ENCODE results near the gene CDC42BPA. TPM values are rescaled to one million over a fixed set of nuclear protein-coding genes. Genes with fewer than 3 reads are reported as not detected.

CDC42BPA gene
- polyA plus RNA-seq, 2 of the 4 experiments (the other 2 are of a cell fraction), result 11.4 to 28.4 TPM

- H3K4me2 ChIP-seq, result no peak overlapping the region
- 84% methylated on average over 9 of the region's 9 CpGs for WGBS (ENCODE audit: missing lambda C conversion rate)
- no peak for DNase-seq (ENCODE audit: low read depth in 1 of 2, low spot score in 1 of 2)
- H3K9me3 ChIP-seq, result no peaks in the 10 kb centered on the region
- TF ChIP-seq KDM1A (IDR thresholded peaks at IDR 0.05; ENCODE audit: low read depth) (no peak), NPAS2 (CRISPR knock-in tag; IDR thresholded peaks at IDR 0.05; ENCODE audit: borderline replicate concordance) (no peak)
- ATAC-seq, result no peak
- ChIA-PET CTCF (no interaction called here), POLR2A (no interaction called here)
- no peak for FAIRE-seq
- H3K27ac ChIP-seq, result no peak overlapping the region
- H3K4me3 ChIP-seq, result no peak overlapping the region
- H3K4me1 ChIP-seq, result no peaks in the 10 kb centered on the region
Measured at GRCh38 chr1:227185291-227185690, 133.0 kb downstream of the CDC42BPA start.

- Histone ChIP-seq H3K4me3 (no peak overlapping the region), H3K4me2 (no peak overlapping the region), H3K4me1 (no peaks in the 10 kb centered on the region), H3K9me3 (no peaks in the 10 kb centered on the region), H3K27ac (no peak overlapping the region)
- TF ChIP-seq POLR2A (IDR thresholded peaks at IDR 0.05; ENCODE audit: low read length) (no peak), ZNF302 (CRISPR knock-in tag; IDR thresholded peaks at IDR 0.05) (no peak), RARB (CRISPR knock-in tag; IDR thresholded peaks at IDR 0.05) (no peak)
- ChIA-PET POLR2A (no interaction called here), CTCF (interaction anchor here (1.4 kb wide), 1 partner anchor 12 kb away, joined by 4 read pairs; no protein-coding TSS in a partner anchor)
- ATAC-seq (no peak), DNase-seq (ENCODE audit: low read depth in 1 of 2, low spot score in 1 of 2) (no peak), FAIRE-seq (no peak)
- WGBS (ENCODE audit: missing lambda C conversion rate), result 95% methylated on average over 3 of the region's 3 CpGs
Measured at GRCh38 chr1:227182012-227182411, 136.3 kb downstream of the CDC42BPA start.

DNA sequence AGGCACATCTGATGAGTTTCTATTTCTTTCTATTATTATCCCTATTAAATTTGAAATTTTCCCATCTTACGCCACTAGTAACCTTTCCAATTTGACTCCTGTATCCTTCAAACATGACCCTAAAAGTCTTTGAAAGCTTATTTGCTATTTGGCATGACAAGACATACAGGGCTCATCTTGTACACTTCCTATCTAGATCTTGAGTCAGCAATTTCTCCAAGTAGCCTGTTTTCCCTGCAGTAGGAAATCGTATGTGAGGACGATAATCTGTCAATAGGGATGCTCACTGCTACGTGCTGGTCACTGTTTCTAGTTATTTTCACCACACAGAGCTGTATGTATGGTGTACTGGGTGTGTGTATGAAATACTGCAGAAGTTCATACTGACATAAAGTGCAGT lies 142.7 kb downstream of the CDC42BPA start:
- H3K27ac ChIP-seq, result no peak overlapping the region
- POLR2A ChIA-PET, result no interaction called here
- no peaks in the 10 kb centered on the region for H3K9me3 ChIP-seq
- DNase-seq (ENCODE audit: low read depth in 1 of 2, low spot score in 1 of 2) (no peak), ATAC-seq (no peak), FAIRE-seq (no peak)
- TF ChIP-seq CEBPB (IDR thresholded peaks at IDR 0.05) (no peak), NFE2L2 (conservative IDR thresholded peaks at IDR 0.05; ENCODE audit: low read length) (no peak), MAFK (IDR thresholded peaks at IDR 0.05; ENCODE audit: partially characterized antibody) (peak; percentile 78), MAZ (IDR thresholded peaks at IDR 0.05; ENCODE audit: borderline replicate concordance, low read depth, low read length) (no peak)
- H3K4me2 ChIP-seq, result no peak overlapping the region
- no peak overlapping the region for H3K4me3 ChIP-seq
- 93% methylated on average over 4 of the region's 4 CpGs for WGBS (ENCODE audit: missing lambda C conversion rate)
- CTCF ChIA-PET, result interaction anchor here (0.9 kb wide), 1 partner anchor 32 kb away, joined by 3 read pairs; no protein-coding TSS in a partner anchor
- no peaks in the 10 kb centered on the region for H3K4me1 ChIP-seq

- no peak for ATAC-seq
- H3K9me3 ChIP-seq, result no peaks in the 10 kb centered on the region
- CTCF ChIA-PET, result no interaction called here
- 87% methylated on average over 2 of the region's 2 CpGs for WGBS (ENCODE audit: missing lambda C conversion rate)
- no peak overlapping the region for H3K4me2 ChIP-seq
- TF ChIP-seq MAZ (IDR thresholded peaks at IDR 0.05; ENCODE audit: borderline replicate concordance, low read depth, low read length) (no peak), TFCP2L1 (CRISPR knock-in tag; IDR thresholded peaks at IDR 0.05) (no peak), HMGXB4 (CRISPR knock-in tag; IDR thresholded peaks at IDR 0.05; ENCODE audit: borderline replicate concordance) (no peak), ZNF302 (CRISPR knock-in tag; IDR thresholded peaks at IDR 0.05) (no peak), RAD21 (conservative IDR thresholded peaks at IDR 0.05 in 1 of 2, IDR thresholded peaks at IDR 0.05 in 1 of 2) (no peak), POLR2AphosphoS2 (conservative IDR thresholded peaks at IDR 0.05; ENCODE audit: low read length) (no peak), FOSL2 (IDR thresholded peaks at IDR 0.05) (no peak), FOSL2 (CRISPR knock-in tag; IDR thresholded peaks at IDR 0.05) (no peak), CEBPB (IDR thresholded peaks at IDR 0.05) (no peak), HOXB5 (CRISPR knock-in tag; IDR thresholded peaks at IDR 0.05) (no peak), BHLHE40 (IDR thresholded peaks at IDR 0.05; ENCODE audit: low read depth, low read length) (no peak), KDM1A (IDR thresholded peaks at IDR 0.05; ENCODE audit: low read depth) (no peak), CHD4 (IDR thresholded peaks at IDR 0.05; ENCODE audit: borderline replicate concordance) (no peak), NFE2L2 (conservative IDR thresholded peaks at IDR 0.05; ENCODE audit: low read length) (no peak), CBX2 (IDR thresholded peaks at IDR 0.05; ENCODE audit: borderline replicate concordance, low read depth) (no peak)
- TF ChIP-seq, protein P1, sequence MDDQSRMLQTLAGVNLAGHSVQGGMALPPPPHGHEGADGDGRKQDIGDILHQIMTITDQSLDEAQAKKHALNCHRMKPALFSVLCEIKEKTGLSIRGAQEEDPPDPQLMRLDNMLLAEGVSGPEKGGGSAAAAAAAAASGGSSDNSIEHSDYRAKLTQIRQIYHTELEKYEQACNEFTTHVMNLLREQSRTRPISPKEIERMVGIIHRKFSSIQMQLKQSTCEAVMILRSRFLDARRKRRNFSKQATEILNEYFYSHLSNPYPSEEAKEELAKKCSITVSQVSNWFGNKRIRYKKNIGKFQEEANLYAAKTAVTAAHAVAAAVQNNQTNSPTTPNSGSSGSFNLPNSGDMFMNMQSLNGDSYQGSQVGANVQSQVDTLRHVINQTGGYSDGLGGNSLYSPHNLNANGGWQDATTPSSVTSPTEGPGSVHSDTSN (IDR thresholded peaks at IDR 0.05), result no peak
- TF ChIP-seq, protein P2, sequence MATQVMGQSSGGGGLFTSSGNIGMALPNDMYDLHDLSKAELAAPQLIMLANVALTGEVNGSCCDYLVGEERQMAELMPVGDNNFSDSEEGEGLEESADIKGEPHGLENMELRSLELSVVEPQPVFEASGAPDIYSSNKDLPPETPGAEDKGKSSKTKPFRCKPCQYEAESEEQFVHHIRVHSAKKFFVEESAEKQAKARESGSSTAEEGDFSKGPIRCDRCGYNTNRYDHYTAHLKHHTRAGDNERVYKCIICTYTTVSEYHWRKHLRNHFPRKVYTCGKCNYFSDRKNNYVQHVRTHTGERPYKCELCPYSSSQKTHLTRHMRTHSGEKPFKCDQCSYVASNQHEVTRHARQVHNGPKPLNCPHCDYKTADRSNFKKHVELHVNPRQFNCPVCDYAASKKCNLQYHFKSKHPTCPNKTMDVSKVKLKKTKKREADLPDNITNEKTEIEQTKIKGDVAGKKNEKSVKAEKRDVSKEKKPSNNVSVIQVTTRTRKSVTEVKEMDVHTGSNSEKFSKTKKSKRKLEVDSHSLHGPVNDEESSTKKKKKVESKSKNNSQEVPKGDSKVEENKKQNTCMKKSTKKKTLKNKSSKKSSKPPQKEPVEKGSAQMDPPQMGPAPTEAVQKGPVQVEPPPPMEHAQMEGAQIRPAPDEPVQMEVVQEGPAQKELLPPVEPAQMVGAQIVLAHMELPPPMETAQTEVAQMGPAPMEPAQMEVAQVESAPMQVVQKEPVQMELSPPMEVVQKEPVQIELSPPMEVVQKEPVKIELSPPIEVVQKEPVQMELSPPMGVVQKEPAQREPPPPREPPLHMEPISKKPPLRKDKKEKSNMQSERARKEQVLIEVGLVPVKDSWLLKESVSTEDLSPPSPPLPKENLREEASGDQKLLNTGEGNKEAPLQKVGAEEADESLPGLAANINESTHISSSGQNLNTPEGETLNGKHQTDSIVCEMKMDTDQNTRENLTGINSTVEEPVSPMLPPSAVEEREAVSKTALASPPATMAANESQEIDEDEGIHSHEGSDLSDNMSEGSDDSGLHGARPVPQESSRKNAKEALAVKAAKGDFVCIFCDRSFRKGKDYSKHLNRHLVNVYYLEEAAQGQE (IDR thresholded peaks at IDR 0.05), result no peak
- TF ChIP-seq, protein P3, sequence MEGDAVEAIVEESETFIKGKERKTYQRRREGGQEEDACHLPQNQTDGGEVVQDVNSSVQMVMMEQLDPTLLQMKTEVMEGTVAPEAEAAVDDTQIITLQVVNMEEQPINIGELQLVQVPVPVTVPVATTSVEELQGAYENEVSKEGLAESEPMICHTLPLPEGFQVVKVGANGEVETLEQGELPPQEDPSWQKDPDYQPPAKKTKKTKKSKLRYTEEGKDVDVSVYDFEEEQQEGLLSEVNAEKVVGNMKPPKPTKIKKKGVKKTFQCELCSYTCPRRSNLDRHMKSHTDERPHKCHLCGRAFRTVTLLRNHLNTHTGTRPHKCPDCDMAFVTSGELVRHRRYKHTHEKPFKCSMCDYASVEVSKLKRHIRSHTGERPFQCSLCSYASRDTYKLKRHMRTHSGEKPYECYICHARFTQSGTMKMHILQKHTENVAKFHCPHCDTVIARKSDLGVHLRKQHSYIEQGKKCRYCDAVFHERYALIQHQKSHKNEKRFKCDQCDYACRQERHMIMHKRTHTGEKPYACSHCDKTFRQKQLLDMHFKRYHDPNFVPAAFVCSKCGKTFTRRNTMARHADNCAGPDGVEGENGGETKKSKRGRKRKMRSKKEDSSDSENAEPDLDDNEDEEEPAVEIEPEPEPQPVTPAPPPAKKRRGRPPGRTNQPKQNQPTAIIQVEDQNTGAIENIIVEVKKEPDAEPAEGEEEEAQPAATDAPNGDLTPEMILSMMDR (IDR thresholded peaks at IDR 0.05), result no peak
- POLR2A ChIA-PET, result no interaction called here
- no peak for DNase-seq (ENCODE audit: low read depth in 1 of 2, low spot score in 1 of 2)
- no peaks in the 10 kb centered on the region for H3K4me1 ChIP-seq
- no peak overlapping the region for H3K4me3 ChIP-seq
- no peak for FAIRE-seq
- no peak overlapping the region for H3K27ac ChIP-seq
Measured at GRCh38 chr1:227174164-227174563, 144.1 kb downstream of the CDC42BPA start.
